GM23248 (cell line): ENCODE results near the gene KRT80.

Source experiments
- EZH2 ChIP-seq: fragments of 200-600 bp; sonication (generic); IDR thresholded peaks from 2 replicates; pipeline ENCODE4 v1.6.1; 2018; ENCODE audit warnings: antibody characterized with exemption, mild to moderate bottlenecking; ENCODE audit not compliant: insufficient read depth, poor library complexity, severe bottlenecking
- EZH2phosphoT487 ChIP-seq: fragments of 200-600 bp; sonication (generic); IDR thresholded peaks from 2 replicates; pipeline ENCODE4 v1.6.1; 2018; ENCODE audit warnings: antibody characterized with exemption, moderate library complexity, mild to moderate bottlenecking, low read depth; ENCODE audit not compliant: insufficient read depth

GRCh38 chr12:52227606-52228166, 35.9 kb upstream of the KRT80 start:
- TF ChIP-seq EZH2 (no peak), EZH2phosphoT487 (no peak)
